Measurements from ENCODE around the gene CACNA1H.

DNA sequence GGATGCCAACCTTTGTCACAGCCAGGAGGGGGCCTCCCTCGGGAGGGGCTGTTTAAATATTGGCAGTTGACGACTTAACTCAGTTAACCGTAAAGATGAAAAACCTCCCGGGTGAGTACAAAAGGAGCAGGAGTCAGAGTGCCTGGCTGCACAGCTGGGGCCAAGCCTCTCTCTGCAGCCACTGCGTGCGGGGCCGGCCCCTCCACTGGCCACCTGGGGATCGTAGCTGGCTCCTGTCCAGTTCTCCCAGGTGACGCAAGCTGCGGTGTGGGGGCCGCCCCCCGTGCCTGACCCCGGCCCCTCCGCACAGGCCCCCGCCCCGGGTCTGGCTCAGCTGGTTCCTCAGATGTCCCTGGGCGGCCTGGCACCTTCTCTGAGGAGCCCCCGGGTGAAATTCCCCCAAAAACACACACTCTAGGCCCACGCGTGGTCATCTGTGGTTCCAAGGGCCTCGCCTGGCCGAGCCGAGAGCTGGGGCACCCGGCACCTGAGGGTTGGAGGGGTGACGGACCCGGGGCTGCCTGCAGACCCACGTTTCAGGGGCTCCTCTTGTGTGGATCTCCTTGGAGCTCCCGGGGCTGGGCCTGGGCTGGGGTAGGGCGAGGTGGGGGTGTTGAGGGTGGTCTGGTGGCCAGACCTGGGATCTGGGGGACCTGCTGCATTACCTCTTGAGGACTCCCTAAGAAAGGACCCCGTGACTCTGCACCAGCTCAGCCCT lies 7.4 kb upstream of the CACNA1H start:
- TF ChIP-seq SP2 (IDR thresholded peaks at IDR 0.05; ENCODE audit: extremely low read depth, low read depth, low read length, poor library complexity, severe bottlenecking), result no peak
- TF ChIP-seq ETV5 (CRISPR knock-in tag; IDR thresholded peaks at IDR 0.05; ENCODE audit: low read depth), result no peak
- TF ChIP-seq FOXM1 (IDR thresholded peaks at IDR 0.05; ENCODE audit: low read depth), result no peak
- TF ChIP-seq FOXM1 (CRISPR knock-in tag; IDR thresholded peaks at IDR 0.05; ENCODE audit: low read depth), result no peak
- TF ChIP-seq ARID2 (IDR thresholded peaks at IDR 0.05), result no peak
- no peak for TF ChIP-seq POLR2A (conservative IDR thresholded peaks at IDR 0.05)

All from K562 (cell line).